Tibial artery (tissue), 4 donors: ENCODE measurements around the gene SLCO4A1.

ENCODE experiments used
- DNase-seq, 2 donors: peaks; one replicate each; pipeline ENCODE4 v3.0.0-alpha.2; 2019
- H3K27ac ChIP-seq, 2 donors: fragments of 200-600 bp; sonication (generic) in 1 of 2; 1 replicate in 1 of 2; 2 replicates in 1 of 2; pipeline ENCODE4 v1.5.1; 2018 to 2019; ENCODE audit warnings: mild to moderate bottlenecking in 1 of 2
- H3K27me3 ChIP-seq, 2 donors: fragments of 200-600 bp; sonication (generic) in 1 of 2; one replicate each; pipeline versions ENCODE4 v1.5.1 to v1.6.0; 2016 to 2019
- H3K36me3 ChIP-seq, 3 donors: fragments of 200-600 bp; sonication (generic) in 2 of 3; one replicate each; pipeline ENCODE4 v1.5.1; 2016 to 2019; ENCODE audit warnings: mild to moderate bottlenecking in 2 of 3
- H3K4me1 ChIP-seq, 4 donors: fragments of 200-600 bp; sonication (generic) in 2 of 4; 1 replicate in 3 of 4; 2 replicates in 1 of 4; pipeline ENCODE4 v1.5.1; 2016 to 2019
- H3K4me3 ChIP-seq, 2 donors: fragments of 200-600 bp; sonication (generic) in 1 of 2; 1 replicate in 1 of 2; 2 replicates in 1 of 2; pipeline ENCODE4 v1.5.1; 2018 to 2019; ENCODE audit warnings: mild to moderate bottlenecking in 2 of 2
- H3K9me3 ChIP-seq, 3 donors: fragments of 200-600 bp; sonication (generic) in 1 of 3; one replicate each; pipeline ENCODE4 v1.5.1; 2016 to 2019
- CTCF ChIP-seq, 2 experiments: fragments of 200-600 bp in 1 of 2; fragments of 450-650 bp in 1 of 2; IDR thresholded peaks; one replicate each; pipeline ENCODE4 v1.5.1; 2017 to 2019; ENCODE audit warnings: antibody characterized with exemption in 2 of 2, mild to moderate bottlenecking in 1 of 2, moderate library complexity in 1 of 2
- intact Hi-C: fragments of 100-400 bp; cut with DNase I; formaldehyde crosslinking; loops from one replicate; pipeline ENCODE4 v1.15.0; 2023; ENCODE audit warnings: low total_unique reads

The SLCO4A1 gene

GRCh38 chr20:62663145-62664018, 21.1 kb downstream of the SLCO4A1 start:
- no peak for DNase-seq
- Histone ChIP-seq H3K9me3 (no peaks in the 10 kb centered on the region), H3K4me1 (peaks cover 0 to 11% (median 0%) of the 10 kb centered on the region in 4 donors), H3K36me3 (no peaks in the 10 kb centered on the region), H3K27me3 (peaks cover 0 to 65% of the 10 kb centered on the region in 2 donors), H3K27ac (no peak overlapping the region), H3K4me3 (no peak overlapping the region)
- intact Hi-C loops: loop anchor here (10.0 kb wide), 1 partner anchor 341 kb away; the partner anchor contains the start of gene BHLHE23
- no peak for TF ChIP-seq CTCF (IDR thresholded peaks at IDR 0.05)

- no peak for TF ChIP-seq CTCF (IDR thresholded peaks at IDR 0.05)
- Histone ChIP-seq H3K27ac (no peak overlapping the region), H3K9me3 (no peaks in the 10 kb centered on the region), H3K27me3 (peaks cover 0 to 69% of the 10 kb centered on the region in 2 donors), H3K36me3 (no peaks in the 10 kb centered on the region), H3K4me3 (no peak overlapping the region), H3K4me1 (peaks cover 0 to 11% (median 0%) of the 10 kb centered on the region in 4 donors)
- DNase-seq: no peak
- intact Hi-C loops: loop anchor here (10.0 kb wide), 1 partner anchor 341 kb away; the partner anchor contains the start of gene BHLHE23
Measured at GRCh38 chr20:62664019-62664971, 22.0 kb downstream of the SLCO4A1 start.

- DNase-seq: no peak
- Histone ChIP-seq H3K4me3 (no peak overlapping the region), H3K9me3 (no peaks in the 10 kb centered on the region), H3K36me3 (no peaks in the 10 kb centered on the region), H3K4me1 (peaks cover 0 to 11% (median 0%) of the 10 kb centered on the region in 4 donors), H3K27ac (no peak overlapping the region), H3K27me3 (peaks cover 0 to 65% of the 10 kb centered on the region in 2 donors)
- no peak for TF ChIP-seq CTCF (IDR thresholded peaks at IDR 0.05)
- intact Hi-C loops: loop anchor here (5.0 to 10.0 kb wide), 2 partner anchors 142 to 340 kb away; partner anchors contain the start of gene BHLHE23
Measured at GRCh38 chr20:62665153-62665754, 23.0 kb downstream of the SLCO4A1 start.

- Histone ChIP-seq H3K27ac (no peak overlapping the region), H3K4me1 (peaks cover 0 to 11% (median 0%) of the 10 kb centered on the region in 4 donors)
- TF ChIP-seq CTCF (IDR thresholded peaks at IDR 0.05): no peak
Measured at GRCh38 chr20:62665826-62666735, 23.8 kb downstream of the SLCO4A1 start.

More at GRCh38 chr20:62665826-62666735, 23.8 kb downstream of the SLCO4A1 start:
- DNase-seq: no peak
- Histone ChIP-seq H3K9me3 (no peaks in the 10 kb centered on the region), H3K4me3 (no peak overlapping the region), H3K27me3 (peaks cover 0 to 65% of the 10 kb centered on the region in 2 donors), H3K36me3 (no peaks in the 10 kb centered on the region)
- intact Hi-C loops: loop anchor here (5.0 to 10.0 kb wide), 2 partner anchors 141 to 339 kb away; partner anchors contain the start of gene BHLHE23
